DMS 273 (cell line): Measurements from ENCODE around the gene FILIP1.

Source experiments
- DNase-seq: peaks from one replicate; lab custom pipeline; 2025; ENCODE audit not compliant: unreplicated experiment; lab: John Stamatoyannopoulos, UW

FILIP1 gene

GRCh38 chr6:75348882-75349261, 144.7 kb downstream of the FILIP1 start:
- no peak for DNase-seq

- DNase-seq: no peak
Measured at GRCh38 chr6:75347898-75348610, 145.5 kb downstream of the FILIP1 start.

- no peak for DNase-seq
Measured at GRCh38 chr6:75345413-75345812, 148.2 kb downstream of the FILIP1 start.

GRCh38 chr6:75344455-75344854, 149.1 kb downstream of the FILIP1 start:
- no peak for DNase-seq

GRCh38 chr6:75344021-75344420, 149.6 kb downstream of the FILIP1 start:
- DNase-seq: no peak

GRCh38 chr6:75337835-75338580, 155.6 kb downstream of the FILIP1 start:
- DNase-seq: no peak

GRCh38 chr6:75334266-75335040, 159.1 kb downstream of the FILIP1 start:
- no peak for DNase-seq

- DNase-seq: no peak
Measured at GRCh38 chr6:75333676-75334200, 159.9 kb downstream of the FILIP1 start.

GRCh38 chr6:75331151-75331550, 162.4 kb downstream of the FILIP1 start:
- no peak for DNase-seq

GRCh38 chr6:75329703-75330102, 163.9 kb downstream of the FILIP1 start:
- no peak for DNase-seq

- DNase-seq: no peak
Measured at GRCh38 chr6:75327807-75328206, 165.8 kb downstream of the FILIP1 start.

- DNase-seq: no peak
Measured at GRCh38 chr6:75326557-75327258, 166.9 kb downstream of the FILIP1 start.

GRCh38 chr6:75318900-75319299, 174.7 kb downstream of the FILIP1 start:
- no peak for DNase-seq

GRCh38 chr6:75317503-75318206, 175.9 kb downstream of the FILIP1 start:
- DNase-seq: no peak

- DNase-seq: no peak
Measured at GRCh38 chr6:75315978-75316377, 177.6 kb downstream of the FILIP1 start.

GRCh38 chr6:75308250-75308988, 185.2 kb downstream of the FILIP1 start:
- no peak for DNase-seq

- no peak for DNase-seq
Measured at GRCh38 chr6:75307364-75308004, 186.1 kb downstream of the FILIP1 start.

GRCh38 chr6:75306064-75306463, 187.5 kb downstream of the FILIP1 start:
- no peak for DNase-seq

- no peak for DNase-seq
Measured at GRCh38 chr6:75305573-75305972, 188.0 kb downstream of the FILIP1 start.
